Neuronal stem cell (in vitro differentiated cells): ENCODE data around the gene ATAD3B.

Experiments
- DNase-seq: peaks from one replicate; pipeline ENCODE4 v3.0.0-alpha.2; 2013; ENCODE audit warnings: low spot score
- H2AFZ ChIP-seq: one replicate; pipeline ENCODE4 v1.6.1; 2013; ENCODE audit warnings: mild to moderate bottlenecking, low read length, inconsistent platforms
- H2AK5ac ChIP-seq: 2 replicates; pipeline ENCODE4 v1.6.1; 2013; ENCODE audit warnings: low read depth, mild to moderate bottlenecking, inconsistent platforms, low read length, moderate library complexity, mixed read lengths
- H2BK120ac ChIP-seq: 2 replicates; pipeline ENCODE4 v1.6.1; 2013; ENCODE audit warnings: low read depth, mild to moderate bottlenecking, inconsistent platforms, low read length, moderate library complexity, mixed read lengths
- H2BK12ac ChIP-seq: one replicate; pipeline ENCODE4 v1.6.1; 2013; ENCODE audit warnings: low read length, inconsistent platforms
- H2BK15ac ChIP-seq: 2 replicates; pipeline ENCODE4 v1.6.1; 2013; ENCODE audit warnings: mild to moderate bottlenecking, low read length, inconsistent platforms, mixed read lengths
- H2BK5ac ChIP-seq: one replicate; pipeline ENCODE4 v1.6.1; 2013; ENCODE audit warnings: inconsistent platforms, mild to moderate bottlenecking, low read length, moderate library complexity
- H3K14ac ChIP-seq: one replicate; pipeline ENCODE4 v1.6.1; 2013; ENCODE audit warnings: low read length, inconsistent platforms
- H3K18ac ChIP-seq: 2 replicates; pipeline ENCODE4 v1.6.1; 2013; ENCODE audit warnings: low read length, inconsistent platforms
- H3K23ac ChIP-seq: 2 replicates; pipeline ENCODE4 v1.6.1; 2013; ENCODE audit warnings: low read depth, mild to moderate bottlenecking, mixed read lengths, low read length, inconsistent platforms; ENCODE audit not compliant: poor library complexity
- H3K27ac ChIP-seq: replicated peaks from 3 replicates; pipeline ENCODE4 v1.5.1; 2013; ENCODE audit warnings: low read length, inconsistent platforms
- H3K27me3 ChIP-seq, 3 experiments: 2 replicates each; pipeline ENCODE4 v1.6.1; 2013; ENCODE audit warnings: low read length in 3 of 3, mild to moderate bottlenecking in 2 of 3, inconsistent platforms in 1 of 3, low read depth in 1 of 3, mixed read lengths in 1 of 3, moderate library complexity in 1 of 3; ENCODE audit not compliant: control insufficient read depth in 3 of 3, insufficient read depth in 3 of 3
- H3K36me3 ChIP-seq, 2 donors: replicated peaks in 1 of 2; 2 replicates each; pipeline ENCODE4 v1.6.1; 2013; ENCODE audit warnings: low read length in 2 of 2; ENCODE audit not compliant: control insufficient read depth in 2 of 2, insufficient read depth in 2 of 2
- H3K4ac ChIP-seq: 2 replicates; pipeline ENCODE4 v1.6.1; 2013; ENCODE audit warnings: inconsistent platforms, mild to moderate bottlenecking, low read length, moderate library complexity
- H3K4me1 ChIP-seq, 2 donors: 1 replicate in 1 of 2; 2 replicates in 1 of 2; pipeline ENCODE4 v1.6.1; 2013; ENCODE audit warnings: low read length in 2 of 2, low read depth in 1 of 2; ENCODE audit not compliant: control insufficient read depth in 2 of 2, insufficient read depth in 1 of 2
- H3K4me2 ChIP-seq: one replicate; pipeline ENCODE4 v1.6.1; 2013; ENCODE audit warnings: mild to moderate bottlenecking, low read length, inconsistent platforms; ENCODE audit not compliant: insufficient read depth, poor library complexity, severe bottlenecking
- H3K4me3 ChIP-seq, 2 donors: 2 replicates each; pipeline ENCODE4 v1.5.1; 2013; ENCODE audit warnings: low read length in 2 of 2, mild to moderate bottlenecking in 2 of 2, inconsistent platforms in 1 of 2, moderate library complexity in 1 of 2
- H3K79me1 ChIP-seq: one replicate; pipeline ENCODE4 v1.6.1; 2013; ENCODE audit warnings: low read depth, mild to moderate bottlenecking, inconsistent platforms, low read length, moderate library complexity
- H3K9ac ChIP-seq: one replicate; pipeline ENCODE4 v1.6.1; 2013; ENCODE audit warnings: mild to moderate bottlenecking, low read depth, low read length, inconsistent platforms; ENCODE audit not compliant: poor library complexity
- H3K9me3 ChIP-seq, 2 donors: replicated peaks in 1 of 2; 2 replicates each; pipeline versions ENCODE3 to v1.6.1; 2013; ENCODE audit warnings: low read length in 2 of 2, mild to moderate bottlenecking in 2 of 2, inconsistent platforms in 1 of 2, low read depth in 1 of 2, mixed read lengths in 1 of 2, moderate library complexity in 1 of 2; ENCODE audit not compliant: control insufficient read depth in 2 of 2, insufficient read depth in 1 of 2
- H4K8ac ChIP-seq: one replicate; pipeline ENCODE4 v1.6.1; 2013; ENCODE audit warnings: low read depth, mild to moderate bottlenecking, inconsistent platforms, low read length, moderate library complexity
- H4K91ac ChIP-seq: one replicate; pipeline ENCODE4 v1.6.1; 2013; ENCODE audit warnings: low read length, low read depth, mild to moderate bottlenecking, inconsistent platforms; ENCODE audit not compliant: poor library complexity
- WGBS, 2 donors: extraction: QIAGEN DNeasy Blood & Tissue Kit; methylation state at CpG; one replicate each; pipeline ENCODE4 v1.1.7; 2013; ENCODE audit warnings: missing lambda C conversion rate in 2 of 2, mixed read lengths in 1 of 2; ENCODE audit not compliant: insufficient read length in 2 of 2, insufficient replicate concordance in 1 of 2; ENCODE audit errors: extremely low coverage in 2 of 2; 5-methylcytosine and 5-hydroxymethylcytosine counted together

Gene ATAD3B

DNA sequence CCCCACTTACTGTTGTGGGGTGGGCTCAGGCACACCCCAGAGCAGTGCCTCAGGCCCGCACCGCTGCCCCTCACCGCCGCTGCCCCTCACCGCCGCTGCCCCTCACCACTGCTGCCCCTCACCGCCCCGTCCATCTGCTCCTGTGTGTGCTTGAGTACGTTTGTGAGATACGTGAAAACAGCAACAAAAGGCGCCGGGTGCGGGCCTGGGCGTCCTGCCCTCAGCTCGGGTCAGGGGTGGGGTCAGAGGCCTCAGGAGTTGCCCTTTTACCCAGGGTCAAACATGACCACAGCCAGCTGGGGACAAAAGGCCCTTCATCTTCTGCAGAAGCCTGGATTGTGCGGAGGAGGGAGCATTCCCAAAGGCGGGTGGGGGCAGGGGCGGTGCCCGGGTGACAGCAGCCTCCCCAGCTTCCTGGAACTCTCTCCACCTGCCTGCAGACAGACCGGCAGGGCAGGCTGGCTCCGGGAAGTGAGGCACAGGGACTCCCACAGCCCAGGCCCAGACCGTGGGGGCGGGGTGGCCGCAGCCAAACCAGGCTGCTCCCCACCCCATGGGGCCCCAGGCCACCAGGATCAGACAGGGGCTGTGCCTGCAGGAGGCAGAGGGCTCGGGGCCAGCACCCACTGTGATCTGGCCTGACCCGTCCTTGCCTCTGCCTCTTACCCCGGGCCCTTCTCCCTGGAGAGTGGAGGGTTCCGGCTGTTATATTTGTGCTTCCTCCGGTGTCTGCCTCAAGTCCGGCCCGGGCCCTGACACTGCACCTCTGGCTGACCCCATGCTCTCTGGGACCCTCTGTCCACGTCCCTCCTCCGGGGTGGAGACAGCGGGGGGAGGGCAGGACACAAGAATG is 38.4 kb upstream of the ATAD3B start:
- Histone ChIP-seq H3K14ac (peak overlapping the region; percentile 84), H3K4me1 (peaks cover 45 to 67% of the 10 kb centered on the region in 2 donors), H3K4me3 (peak overlapping the region in 1 of 2 donors; percentile 30), H3K9me3 (peaks cover 0 to 2% of the 10 kb centered on the region in 2 donors), H3K27ac (peak overlapping the region; percentile 89), H3K18ac (peak overlapping the region; percentile 99), H3K9ac (peak overlapping the region; percentile 90), H3K36me3 (no peaks in the 10 kb centered on the region), H2AFZ (peak overlapping the region; percentile 25), H4K8ac (peak overlapping the region; percentile 99), H2BK5ac (peak overlapping the region; percentile 94), H2BK15ac (peak overlapping the region; percentile 99), H3K27me3 (peaks cover 0 to 20% (median 5%) of the 10 kb centered on the region in 3 experiments), H3K79me1 (peaks cover 3% of the 10 kb centered on the region), H2AK5ac (peak overlapping the region; percentile 100), H3K4ac (peak overlapping the region; percentile 87), H2BK12ac (peak overlapping the region; percentile 99), H2BK120ac (peak overlapping the region; percentile 91), H4K91ac (peak overlapping the region; percentile 77), H3K4me2 (peak overlapping the region; percentile 56), H3K23ac (peak overlapping the region; percentile 92)
- DNase-seq: peak; percentile 81
- no CpG with 5 or more reads among the region's 34 CpGs for WGBS, 2 donors

DNA sequence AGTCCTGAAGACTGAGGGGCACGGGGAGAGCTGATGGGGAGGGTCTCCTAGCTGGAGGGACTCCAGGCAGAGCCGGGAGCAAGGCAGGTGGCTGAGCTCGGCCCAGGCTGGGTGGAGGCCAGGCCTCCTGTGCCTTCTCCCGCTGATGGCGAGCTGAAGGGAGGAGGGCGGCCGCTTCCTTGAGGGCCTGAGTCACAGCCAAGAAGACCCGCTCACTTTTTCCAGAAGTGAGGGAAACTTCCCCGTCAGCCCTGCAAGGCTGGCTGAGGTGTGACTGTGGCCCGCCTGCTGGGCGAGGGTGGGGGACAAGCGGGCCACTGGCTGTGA is 37.8 kb upstream of the ATAD3B start:
- H4K8ac ChIP-seq: no peak overlapping the region
- H2BK12ac ChIP-seq: peak overlapping the region; percentile 99
- peak overlapping the region; percentile 99 for H3K18ac ChIP-seq
- peak overlapping the region; percentile 91 for H2BK120ac ChIP-seq
- H3K23ac ChIP-seq: peak overlapping the region; percentile 92
- peak overlapping the region; percentile 87 for H3K4ac ChIP-seq
- no peaks in the 10 kb centered on the region for H3K36me3 ChIP-seq
- peak overlapping the region; percentile 84 for H3K14ac ChIP-seq
- DNase-seq: no peak
- H4K91ac ChIP-seq: peak overlapping the region; percentile 77
- peak overlapping the region; percentile 89 for H3K27ac ChIP-seq
- WGBS, 2 donors: no CpG with 5 or more reads among the region's 12 CpGs
- H3K9ac ChIP-seq: peak overlapping the region; percentile 90
- peaks cover 0 to 20% (median 5%) of the 10 kb centered on the region in 3 experiments for H3K27me3 ChIP-seq
- peak overlapping the region; percentile 100 for H2AK5ac ChIP-seq
- peak overlapping the region; percentile 25 for H2AFZ ChIP-seq
- H2BK5ac ChIP-seq: peak overlapping the region; percentile 94
- H3K4me2 ChIP-seq: peak overlapping the region; percentile 56
- peak overlapping the region; percentile 95 for H2BK15ac ChIP-seq
- H3K4me1 ChIP-seq: peaks cover 45 to 73% of the 10 kb centered on the region in 2 donors
- H3K79me1 ChIP-seq: peaks cover 4% of the 10 kb centered on the region
- no peaks in the 10 kb centered on the region for H3K9me3 ChIP-seq
- H3K4me3 ChIP-seq: peak overlapping the region in 1 of 2 donors; percentile 30

DNA sequence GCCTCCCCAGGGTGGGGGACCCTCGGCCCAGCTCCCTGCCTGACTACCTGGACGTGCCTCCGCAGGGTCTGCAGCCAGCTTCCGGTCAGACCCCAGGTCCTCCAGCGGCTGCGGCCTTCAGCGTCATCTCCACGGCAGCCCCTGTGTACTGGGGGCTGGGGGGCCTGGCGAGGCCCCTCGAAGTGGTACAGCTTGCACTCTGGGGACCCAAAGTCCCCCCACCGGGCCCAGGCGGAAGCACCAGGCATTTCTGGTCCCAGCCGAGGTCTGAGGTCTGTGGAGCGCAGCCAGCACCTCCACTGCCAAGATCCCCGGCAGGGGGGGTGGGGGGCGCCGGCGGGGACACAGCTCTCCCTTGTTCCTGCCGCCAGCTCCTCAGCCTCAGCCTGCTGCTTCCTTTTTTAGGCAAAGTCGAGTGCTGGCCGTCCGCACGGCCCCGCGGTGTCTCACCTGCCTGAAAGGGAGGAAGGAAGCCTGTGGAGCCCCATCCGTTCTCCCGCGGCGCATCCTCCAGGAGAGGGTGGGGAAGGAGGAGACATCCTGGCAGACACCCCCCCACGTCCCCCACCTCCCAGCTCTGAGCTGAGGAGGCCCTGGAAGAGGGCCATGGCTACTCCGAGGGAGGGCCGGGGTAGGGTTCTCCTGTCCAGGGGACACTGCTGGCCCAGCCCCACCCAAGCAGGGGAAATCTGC is 37.3 kb upstream of the ATAD3B start:
- Histone ChIP-seq H3K23ac (peak overlapping the region; percentile 92), H2BK120ac (peak overlapping the region; percentile 91), H3K36me3 (no peaks in the 10 kb centered on the region), H3K4me1 (peaks cover 45 to 75% of the 10 kb centered on the region in 2 donors), H3K4ac (peak overlapping the region; percentile 85), H3K27ac (peak overlapping the region; percentile 89), H3K18ac (peak overlapping the region; percentile 99), H3K4me2 (peak overlapping the region; percentile 21), H3K9ac (peak overlapping the region; percentile 64), H3K4me3 (peak overlapping the region in 1 of 2 donors; percentile 30), H2BK15ac (peak overlapping the region; percentile 95), H4K91ac (peak overlapping the region; percentile 77), H2AK5ac (peak overlapping the region; percentile 100), H2AFZ (peak overlapping the region; percentile 25), H2BK5ac (peak overlapping the region; percentile 94), H4K8ac (no peak overlapping the region), H3K79me1 (peaks cover 4% of the 10 kb centered on the region), H2BK12ac (peak overlapping the region; percentile 99), H3K14ac (peak overlapping the region; percentile 84), H3K27me3 (peaks cover 0 to 20% (median 5%) of the 10 kb centered on the region in 3 experiments), H3K9me3 (no peaks in the 10 kb centered on the region)
- no CpG with 5 or more reads among the region's 32 CpGs for WGBS, 2 donors
- DNase-seq: no peak

- Histone ChIP-seq H3K36me3 (no peaks in the 10 kb centered on the region), H4K91ac (peak overlapping the region; percentile 4), H3K4me1 (peaks cover 45 to 72% of the 10 kb centered on the region in 2 donors), H3K4me2 (peak overlapping the region; percentile 21), H3K9ac (no peak overlapping the region), H3K27ac (no peak overlapping the region), H4K8ac (no peak overlapping the region), H2BK15ac (peak overlapping the region; percentile 95), H3K79me1 (peaks cover 4% of the 10 kb centered on the region), H3K18ac (peak overlapping the region; percentile 99), H3K4me3 (peak overlapping the region in 1 of 2 donors; percentile 30), H2AFZ (peak overlapping the region; percentile 25), H3K23ac (peak overlapping the region; percentile 75), H3K9me3 (no peaks in the 10 kb centered on the region), H2BK12ac (peak overlapping the region; percentile 99), H3K27me3 (peaks cover 0 to 20% (median 5%) of the 10 kb centered on the region in 3 experiments), H2BK120ac (peak overlapping the region; percentile 91), H2BK5ac (peak overlapping the region; percentile 94), H3K14ac (peak overlapping the region; percentile 2), H3K4ac (peak overlapping the region; percentile 32), H2AK5ac (peak overlapping the region; percentile 100)
- no CpG with 5 or more reads among the region's 4 CpGs for WGBS, 2 donors
- DNase-seq: no peak
Observed at GRCh38 chr1:1434824-1435105, 36.8 kb upstream of the ATAD3B start.
